Measurements from ENCODE around the gene NTM.

NTM gene

DNA sequence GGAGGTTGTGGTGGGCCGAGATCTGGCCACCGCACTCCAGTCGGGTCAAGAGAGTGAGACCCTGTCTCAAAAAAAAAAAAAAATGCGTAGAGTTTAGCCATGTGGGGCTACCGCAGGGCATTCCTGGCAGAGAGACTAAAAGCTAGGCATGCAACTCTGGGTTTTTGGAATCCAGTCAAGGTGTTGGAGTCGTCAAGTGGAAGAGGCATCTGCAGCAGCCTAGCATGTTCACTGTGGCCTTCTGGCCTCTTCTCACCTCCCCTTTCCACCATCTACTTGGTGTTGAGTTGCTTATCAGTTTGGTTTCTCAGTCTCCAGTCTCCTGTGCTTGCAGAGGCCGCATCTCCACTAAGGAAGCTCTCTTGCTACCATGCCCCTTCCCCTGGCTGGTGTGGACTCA lies 572.5 kb downstream of the NTM start:
- H3K27me3 ChIP-seq (ENCODE audit: insufficient read depth, low read length): no peaks in the 10 kb centered on the region
- H3K36me3 ChIP-seq (ENCODE audit: insufficient read depth, low read length): no peaks in the 10 kb centered on the region
- no peaks in the 10 kb centered on the region for H3K9me3 ChIP-seq (ENCODE audit: low read length)
- no peaks in the 10 kb centered on the region for H3K4me1 ChIP-seq (ENCODE audit: insufficient read depth, low read length)
- H2AFZ ChIP-seq (ENCODE audit: low read depth, low read length): no peak overlapping the region
- H3K4me3 ChIP-seq (ENCODE audit: low read length): no peak overlapping the region

DNA sequence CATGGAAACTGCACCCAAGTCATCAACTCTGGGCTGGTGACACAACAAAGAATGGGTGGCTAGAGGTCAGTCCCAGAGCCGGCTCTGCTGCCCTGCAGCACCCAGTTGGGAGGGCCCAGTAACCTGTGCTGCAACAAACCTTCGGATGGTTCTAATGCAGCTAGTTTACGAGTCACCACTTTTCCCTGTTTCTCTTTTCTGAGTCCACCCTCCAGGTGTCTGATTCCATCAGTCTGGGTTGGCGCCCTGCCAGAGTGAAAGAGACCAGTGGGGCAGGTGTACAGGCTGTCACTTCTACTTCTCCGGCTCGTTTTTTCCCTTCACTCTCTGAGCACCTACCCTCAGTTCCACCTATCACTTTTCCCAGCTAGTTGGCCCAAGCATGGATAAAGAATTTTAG lies 572.9 kb downstream of the NTM start:
- Histone ChIP-seq H3K9me3 (ENCODE audit: low read length) (no peaks in the 10 kb centered on the region), H3K4me3 (ENCODE audit: low read length) (no peak overlapping the region), H2AFZ (ENCODE audit: low read depth, low read length) (no peak overlapping the region), H3K36me3 (ENCODE audit: insufficient read depth, low read length) (no peaks in the 10 kb centered on the region), H3K27me3 (ENCODE audit: insufficient read depth, low read length) (no peaks in the 10 kb centered on the region), H3K4me1 (ENCODE audit: insufficient read depth, low read length) (no peaks in the 10 kb centered on the region)

DNA sequence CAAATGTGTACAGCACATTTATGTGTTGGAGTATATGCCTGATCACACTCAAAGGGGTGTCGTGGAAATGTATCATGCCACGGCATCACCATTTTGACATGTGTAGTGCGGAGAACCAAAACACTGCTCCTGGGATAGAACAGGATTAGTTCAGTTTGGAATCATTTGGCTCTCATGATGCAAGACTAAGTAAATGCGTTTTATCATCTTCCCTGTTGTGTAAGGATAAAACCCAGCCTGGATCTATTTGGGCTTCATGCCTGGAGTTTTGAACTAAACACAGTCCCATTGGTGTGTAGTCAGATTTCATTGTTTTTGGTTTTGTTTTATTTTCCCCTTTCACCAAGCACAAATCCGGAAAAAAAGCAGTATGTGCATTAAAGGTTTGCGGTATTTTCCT lies 574.3 kb downstream of the NTM start:
- no peaks in the 10 kb centered on the region for H3K36me3 ChIP-seq (ENCODE audit: insufficient read depth, low read length)
- no peaks in the 10 kb centered on the region for H3K4me1 ChIP-seq (ENCODE audit: insufficient read depth, low read length)
- H3K4me3 ChIP-seq (ENCODE audit: low read length): no peak overlapping the region
- H3K9me3 ChIP-seq (ENCODE audit: low read length): no peaks in the 10 kb centered on the region
- H3K27me3 ChIP-seq (ENCODE audit: insufficient read depth, low read length): no peaks in the 10 kb centered on the region
- no peak overlapping the region for H2AFZ ChIP-seq (ENCODE audit: low read depth, low read length)

DNA sequence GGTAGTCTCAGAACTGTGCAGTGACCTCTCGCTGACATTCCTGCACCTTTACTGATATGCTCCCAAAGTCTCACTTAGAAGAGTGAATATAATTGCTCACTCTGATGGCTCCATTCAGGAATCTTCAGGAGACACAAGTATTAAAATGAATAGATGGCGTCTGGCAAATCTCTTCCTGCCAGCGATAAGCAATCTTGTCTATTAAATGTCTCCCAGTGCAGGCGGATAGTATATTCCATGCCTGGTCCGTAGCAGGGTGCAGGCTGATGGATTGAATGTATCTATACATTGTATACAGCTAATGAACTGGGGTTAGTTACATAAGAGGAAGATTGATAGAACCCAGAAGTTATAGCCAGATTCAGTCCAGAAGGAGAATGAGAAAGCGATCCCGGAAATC lies 575.3 kb downstream of the NTM start:
- Histone ChIP-seq H3K4me1 (ENCODE audit: insufficient read depth, low read length) (no peaks in the 10 kb centered on the region), H3K4me3 (ENCODE audit: low read length) (no peak overlapping the region), H3K36me3 (ENCODE audit: insufficient read depth, low read length) (no peaks in the 10 kb centered on the region)

DNA sequence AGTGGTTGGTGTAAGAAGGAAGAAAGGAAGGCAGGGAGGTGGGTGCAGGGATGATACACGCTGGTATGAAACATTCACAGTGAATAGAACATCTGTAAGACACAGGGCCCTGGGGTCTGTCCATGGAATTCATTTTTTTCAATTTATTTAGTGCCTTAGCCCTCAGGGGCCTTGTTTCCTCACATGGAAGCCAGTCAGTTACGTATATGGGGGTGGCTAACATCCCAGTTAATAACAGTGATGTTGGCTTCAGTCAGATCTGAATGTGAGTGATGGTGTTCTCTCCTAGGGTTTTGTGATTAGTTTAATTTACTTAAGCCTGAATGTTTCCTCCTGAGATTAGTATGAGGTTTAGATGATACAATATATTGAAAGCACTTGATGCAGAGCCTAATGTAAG lies 577.1 kb downstream of the NTM start:
- H3K27me3 ChIP-seq (ENCODE audit: insufficient read depth, low read length): no peaks in the 10 kb centered on the region
- no peaks in the 10 kb centered on the region for H3K9me3 ChIP-seq (ENCODE audit: low read length)
- no peaks in the 10 kb centered on the region for H3K4me1 ChIP-seq (ENCODE audit: insufficient read depth, low read length)
- no peak overlapping the region for H2AFZ ChIP-seq (ENCODE audit: low read depth, low read length)
- H3K4me3 ChIP-seq (ENCODE audit: low read length): no peak overlapping the region
- no peaks in the 10 kb centered on the region for H3K36me3 ChIP-seq (ENCODE audit: insufficient read depth, low read length)

More for the DNA sequence above, 575.3 kb downstream of the NTM start:
- Histone ChIP-seq H3K9me3 (ENCODE audit: low read length) (no peaks in the 10 kb centered on the region), H2AFZ (ENCODE audit: low read depth, low read length) (no peak overlapping the region), H3K27me3 (ENCODE audit: insufficient read depth, low read length) (no peaks in the 10 kb centered on the region)

DNA sequence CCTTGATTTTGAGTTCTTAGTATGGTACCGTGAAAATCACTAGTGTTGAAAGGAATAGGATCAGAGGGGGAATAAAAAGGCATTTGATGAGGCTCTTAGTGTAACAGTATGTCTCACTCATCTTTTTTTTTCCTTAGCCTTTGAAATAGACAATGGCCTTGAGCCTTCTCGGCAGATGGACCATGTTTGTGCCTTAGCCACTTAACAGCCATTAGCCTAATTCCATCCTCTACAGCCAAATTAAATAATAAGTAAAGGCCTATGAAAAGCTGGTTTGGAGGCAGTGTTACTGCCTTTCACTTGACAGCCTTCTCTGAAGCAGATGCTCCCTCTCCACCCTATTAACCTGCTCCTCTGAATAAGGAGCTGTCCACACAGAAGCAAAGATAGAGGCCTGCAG lies 580.7 kb downstream of the NTM start:
- Histone ChIP-seq H3K36me3 (ENCODE audit: insufficient read depth, low read length) (no peaks in the 10 kb centered on the region), H2AFZ (ENCODE audit: low read depth, low read length) (no peak overlapping the region), H3K9me3 (ENCODE audit: low read length) (no peaks in the 10 kb centered on the region), H3K4me3 (ENCODE audit: low read length) (no peak overlapping the region), H3K27me3 (ENCODE audit: insufficient read depth, low read length) (no peaks in the 10 kb centered on the region), H3K4me1 (ENCODE audit: insufficient read depth, low read length) (no peaks in the 10 kb centered on the region)

DNA sequence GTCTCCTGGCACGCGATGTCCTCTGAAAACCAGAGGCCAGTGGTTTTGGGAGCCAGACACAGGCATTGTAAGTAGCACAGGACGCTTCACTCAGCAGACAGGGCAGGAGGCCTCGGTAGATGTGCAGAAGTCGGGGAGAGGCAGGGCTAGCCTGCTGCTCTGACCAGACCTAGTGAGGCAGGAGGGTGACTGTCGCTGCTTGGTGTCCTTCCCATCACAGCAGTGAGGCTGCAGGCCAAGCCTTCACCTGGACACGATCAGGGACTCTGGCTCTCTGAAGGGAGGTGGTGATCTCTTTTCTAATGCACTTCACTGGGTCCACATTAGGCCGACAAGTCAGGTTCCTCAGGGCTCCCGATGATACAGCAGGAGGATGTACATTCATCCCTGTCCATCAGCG lies 583.7 kb downstream of the NTM start:
- Histone ChIP-seq H3K36me3 (ENCODE audit: insufficient read depth, low read length) (no peaks in the 10 kb centered on the region), H3K4me1 (ENCODE audit: insufficient read depth, low read length) (no peaks in the 10 kb centered on the region), H3K4me3 (ENCODE audit: low read length) (no peak overlapping the region)

DNA sequence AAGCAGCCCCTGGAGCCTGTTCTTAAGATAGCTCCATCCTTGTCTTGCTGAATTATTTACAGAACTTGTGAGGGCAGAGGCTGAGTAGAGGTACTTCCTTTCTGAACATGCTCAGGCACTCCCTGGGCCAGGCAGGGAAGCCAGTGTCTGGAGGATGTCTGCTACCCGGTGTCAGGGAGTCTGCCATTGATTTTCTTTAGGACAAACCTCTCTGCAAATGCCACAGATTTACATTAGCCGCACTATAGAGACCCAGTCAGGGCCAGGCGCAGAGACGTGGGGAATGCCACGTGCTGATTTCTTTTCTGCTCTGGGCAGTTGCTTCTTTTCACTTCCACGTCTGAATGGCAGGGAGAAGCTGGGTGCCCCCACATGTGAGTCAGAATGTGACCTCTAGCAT lies 585.5 kb downstream of the NTM start:
- H3K27me3 ChIP-seq (ENCODE audit: insufficient read depth, low read length): no peaks in the 10 kb centered on the region
- H3K36me3 ChIP-seq (ENCODE audit: insufficient read depth, low read length): no peaks in the 10 kb centered on the region
- H3K9me3 ChIP-seq (ENCODE audit: low read length): no peaks in the 10 kb centered on the region

More for the DNA sequence above, 583.7 kb downstream of the NTM start:
- Histone ChIP-seq H3K9me3 (ENCODE audit: low read length) (no peaks in the 10 kb centered on the region), H2AFZ (ENCODE audit: low read depth, low read length) (no peak overlapping the region), H3K27me3 (ENCODE audit: insufficient read depth, low read length) (no peaks in the 10 kb centered on the region)

DNA sequence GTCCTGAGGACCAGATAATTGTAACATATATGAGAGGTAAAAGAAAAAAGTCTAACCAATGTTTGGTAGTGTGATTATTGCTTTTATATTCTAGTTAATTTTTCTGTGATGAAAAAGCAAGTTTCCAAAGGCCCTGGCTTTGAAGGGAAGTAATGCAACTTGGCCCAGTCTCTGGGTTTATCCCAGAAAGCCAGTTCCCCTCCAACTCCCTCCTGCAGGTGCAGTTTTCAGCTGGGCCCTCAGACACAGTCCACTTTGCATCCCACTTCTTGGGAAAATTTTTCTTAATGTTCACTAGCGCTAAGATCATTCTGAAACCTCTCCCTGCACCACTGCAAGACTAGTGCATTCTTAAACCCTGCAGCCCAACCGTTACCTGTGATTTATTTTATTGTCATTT lies 586.8 kb downstream of the NTM start:
- Histone ChIP-seq H3K36me3 (ENCODE audit: insufficient read depth, low read length) (no peaks in the 10 kb centered on the region), H3K4me1 (ENCODE audit: insufficient read depth, low read length) (no peaks in the 10 kb centered on the region), H2AFZ (ENCODE audit: low read depth, low read length) (no peak overlapping the region), H3K27me3 (ENCODE audit: insufficient read depth, low read length) (no peaks in the 10 kb centered on the region), H3K9me3 (ENCODE audit: low read length) (no peaks in the 10 kb centered on the region), H3K4me3 (ENCODE audit: low read length) (no peak overlapping the region)

More for the DNA sequence above, 585.5 kb downstream of the NTM start:
- H3K4me3 ChIP-seq (ENCODE audit: low read length): no peak overlapping the region
- no peaks in the 10 kb centered on the region for H3K4me1 ChIP-seq (ENCODE audit: insufficient read depth, low read length)
- H2AFZ ChIP-seq (ENCODE audit: low read depth, low read length): no peak overlapping the region

DNA sequence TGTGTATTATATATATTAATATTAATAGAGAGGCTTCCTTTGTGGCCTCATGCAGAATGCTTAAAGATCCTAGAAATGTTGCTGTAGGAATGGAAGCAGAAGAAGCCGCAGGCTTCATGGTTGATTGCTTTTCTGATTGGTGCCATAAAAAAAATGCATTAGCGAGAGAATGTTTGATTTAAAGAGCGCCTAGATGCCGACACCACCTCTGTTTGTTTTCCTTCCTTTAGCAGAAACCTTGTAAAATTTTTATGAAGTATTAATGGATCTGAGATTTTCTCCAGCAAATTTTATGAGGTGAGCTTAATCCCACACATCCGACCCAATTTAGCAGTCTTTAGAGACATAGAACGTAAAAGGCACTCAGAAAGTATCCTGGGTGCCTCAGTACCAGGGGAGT lies 587.5 kb downstream of the NTM start:
- H3K27me3 ChIP-seq (ENCODE audit: insufficient read depth, low read length): no peaks in the 10 kb centered on the region
- H3K36me3 ChIP-seq (ENCODE audit: insufficient read depth, low read length): no peaks in the 10 kb centered on the region
- no peak overlapping the region for H2AFZ ChIP-seq (ENCODE audit: low read depth, low read length)
- H3K9me3 ChIP-seq (ENCODE audit: low read length): no peaks in the 10 kb centered on the region
- H3K4me3 ChIP-seq (ENCODE audit: low read length): no peak overlapping the region
- no peaks in the 10 kb centered on the region for H3K4me1 ChIP-seq (ENCODE audit: insufficient read depth, low read length)

DNA sequence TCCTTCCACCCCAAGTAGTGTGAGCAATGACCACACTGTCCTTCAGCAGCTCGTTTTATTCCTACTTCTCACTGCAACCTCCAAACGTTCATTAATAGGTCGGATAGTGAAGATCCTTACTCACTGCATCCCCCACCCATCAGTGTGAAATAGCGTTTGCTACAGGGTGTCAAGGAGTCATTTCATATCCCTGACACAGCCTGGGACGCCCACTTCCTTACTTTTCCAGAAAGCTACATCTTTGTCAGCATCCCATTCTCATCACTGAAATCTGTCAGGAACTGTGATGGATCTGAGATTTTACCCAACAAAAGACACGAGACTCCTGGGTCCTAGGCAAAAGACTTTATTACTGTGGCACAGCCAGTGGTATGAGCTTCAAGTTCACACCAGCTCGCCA lies 592.4 kb downstream of the NTM start:
- H3K27me3 ChIP-seq (ENCODE audit: insufficient read depth, low read length): no peaks in the 10 kb centered on the region
- H3K4me1 ChIP-seq (ENCODE audit: insufficient read depth, low read length): no peaks in the 10 kb centered on the region
- no peaks in the 10 kb centered on the region for H3K9me3 ChIP-seq (ENCODE audit: low read length)
- H3K36me3 ChIP-seq (ENCODE audit: insufficient read depth, low read length): no peaks in the 10 kb centered on the region
- no peak overlapping the region for H3K4me3 ChIP-seq (ENCODE audit: low read length)
- H2AFZ ChIP-seq (ENCODE audit: low read depth, low read length): no peak overlapping the region

DNA sequence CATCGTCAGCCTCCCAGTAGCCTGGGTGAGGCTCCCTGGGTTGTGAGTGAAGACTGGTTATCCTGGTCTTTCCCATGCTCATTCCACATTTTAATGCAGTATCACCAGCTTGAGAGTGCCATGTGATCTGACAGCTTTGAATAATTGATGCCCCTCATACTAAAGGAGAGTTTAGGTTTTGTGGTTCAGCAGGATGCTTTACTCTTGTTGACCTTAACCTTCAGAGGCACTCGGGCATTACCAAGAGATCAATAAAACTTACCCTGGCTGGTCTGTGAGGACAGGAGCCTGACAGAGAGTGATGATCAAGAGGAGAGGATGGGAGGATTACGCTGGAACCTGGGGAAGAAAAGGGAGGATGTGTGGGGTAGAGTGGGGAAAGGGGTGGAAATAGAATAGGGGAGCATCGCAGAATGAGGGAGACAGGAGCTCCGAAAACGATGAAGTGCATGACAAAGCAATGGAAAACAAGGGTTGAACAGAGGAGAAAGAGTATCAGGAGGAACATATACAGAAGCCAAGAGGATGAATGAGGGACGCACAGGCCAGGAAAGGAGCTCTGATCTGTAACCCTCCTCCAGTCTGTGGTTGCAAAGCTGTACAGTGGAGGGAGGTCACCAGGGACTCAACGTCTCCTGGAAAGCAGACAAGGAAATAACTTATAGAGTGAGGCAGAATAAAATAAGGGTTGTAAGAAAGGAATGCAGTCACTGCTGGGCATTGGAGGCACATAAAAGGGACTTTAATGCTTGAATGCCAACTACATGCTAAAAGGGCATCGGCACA lies 594.5 kb downstream of the NTM start:
- H3K27me3 ChIP-seq (ENCODE audit: insufficient read depth, low read length): no peaks in the 10 kb centered on the region
- no peak overlapping the region for H3K4me3 ChIP-seq (ENCODE audit: low read length)
- H3K36me3 ChIP-seq (ENCODE audit: insufficient read depth, low read length): no peaks in the 10 kb centered on the region
- no peak overlapping the region for H2AFZ ChIP-seq (ENCODE audit: low read depth, low read length)
- no peaks in the 10 kb centered on the region for H3K9me3 ChIP-seq (ENCODE audit: low read length)
- no peaks in the 10 kb centered on the region for H3K4me1 ChIP-seq (ENCODE audit: insufficient read depth, low read length)

DNA sequence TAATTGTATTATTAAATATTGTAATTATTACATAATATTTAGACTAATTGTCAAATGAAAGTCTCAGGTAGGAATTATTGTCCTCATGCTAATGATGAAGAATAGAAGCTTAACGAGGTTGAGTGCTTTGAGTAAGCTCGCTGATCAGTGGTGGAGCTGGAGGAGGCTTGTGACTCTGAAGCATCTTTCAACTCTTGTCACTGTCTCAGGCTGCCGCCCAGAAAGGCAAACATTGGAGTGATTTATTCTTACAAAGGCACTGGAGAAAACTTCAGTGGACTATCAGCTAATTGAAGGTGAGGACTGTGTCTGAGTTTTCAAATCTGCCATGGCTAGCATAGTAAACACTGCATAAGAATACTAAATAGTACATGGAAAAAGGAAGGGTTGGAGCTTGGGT lies 595.1 kb downstream of the NTM start:
- Histone ChIP-seq H3K36me3 (ENCODE audit: insufficient read depth, low read length) (no peaks in the 10 kb centered on the region), H3K27me3 (ENCODE audit: insufficient read depth, low read length) (no peaks in the 10 kb centered on the region)

DNA sequence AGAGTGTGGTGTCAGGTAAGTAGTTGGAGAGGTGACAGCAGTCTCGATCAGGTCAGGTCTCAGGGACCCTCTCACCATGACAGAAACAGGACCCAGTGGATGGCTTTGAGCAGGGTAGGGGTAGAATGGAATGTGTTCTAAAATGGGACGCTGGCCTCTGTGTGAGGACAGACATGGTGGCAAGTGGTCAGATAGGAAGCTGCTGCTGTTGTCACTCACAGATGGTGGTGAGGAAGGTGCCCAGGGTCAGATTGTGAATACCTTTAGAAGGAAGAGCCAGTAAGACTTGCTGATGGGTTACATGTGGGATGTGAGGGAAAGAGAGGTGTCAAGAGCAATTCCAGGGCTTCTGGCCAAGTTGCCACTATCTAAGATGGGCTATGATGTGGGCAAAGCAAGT lies 596.3 kb downstream of the NTM start:
- H3K4me1 ChIP-seq (ENCODE audit: insufficient read depth, low read length): no peaks in the 10 kb centered on the region
- H2AFZ ChIP-seq (ENCODE audit: low read depth, low read length): no peak overlapping the region
- H3K4me3 ChIP-seq (ENCODE audit: low read length): no peak overlapping the region

More for the DNA sequence above, 595.1 kb downstream of the NTM start:
- no peak overlapping the region for H2AFZ ChIP-seq (ENCODE audit: low read depth, low read length)
- no peaks in the 10 kb centered on the region for H3K4me1 ChIP-seq (ENCODE audit: insufficient read depth, low read length)
- no peaks in the 10 kb centered on the region for H3K9me3 ChIP-seq (ENCODE audit: low read length)
- no peak overlapping the region for H3K4me3 ChIP-seq (ENCODE audit: low read length)

More for the DNA sequence above, 596.3 kb downstream of the NTM start:
- H3K9me3 ChIP-seq (ENCODE audit: low read length): no peaks in the 10 kb centered on the region
- no peaks in the 10 kb centered on the region for H3K27me3 ChIP-seq (ENCODE audit: insufficient read depth, low read length)
- H3K36me3 ChIP-seq (ENCODE audit: insufficient read depth, low read length): no peaks in the 10 kb centered on the region

Measured in neuron (in vitro differentiated cells).